Spinal cord (tissue), 10 donors: ENCODE measurements around the gene LMBRD1. TPM values are rescaled to one million over a fixed set of nuclear protein-coding genes. Genes with fewer than 3 reads are reported as not detected.
"Not testable (repeated sequence)": the region's sequence is repeated elsewhere in the genome, so short reads cannot be mapped to it uniquely, and the experiment has no call there.

Source experiments
- DNase-seq, 6 donors: peaks; one replicate each; pipeline versions ENCODE4 v3.0.0 to v3.0.0-alpha.2; 2013 to 2015; ENCODE audit warnings: low spot score in 6 of 6, low read depth in 4 of 6
- H3K27ac ChIP-seq: one replicate; pipeline ENCODE4 v1.5.1; 2013; ENCODE audit warnings: low read depth, low read length, control low read depth
- H3K27me3 ChIP-seq: one replicate; pipeline ENCODE4 v1.6.1; 2013; ENCODE audit warnings: low read length; ENCODE audit not compliant: control insufficient read depth, insufficient read depth
- H3K36me3 ChIP-seq: one replicate; pipeline ENCODE4 v1.6.1; 2013; ENCODE audit warnings: low read length; ENCODE audit not compliant: control insufficient read depth, insufficient read depth
- H3K4me1 ChIP-seq: one replicate; pipeline ENCODE4 v1.6.1; 2013; ENCODE audit warnings: low read length; ENCODE audit not compliant: control insufficient read depth, insufficient read depth
- H3K4me3 ChIP-seq: one replicate; pipeline ENCODE4 v1.5.1; 2013; ENCODE audit warnings: low read depth, low read length, control low read depth
- H3K9me3 ChIP-seq: one replicate; pipeline ENCODE4 v1.6.1; 2013; ENCODE audit warnings: low read length; ENCODE audit not compliant: control insufficient read depth, insufficient read depth
- WGBS: methylation state at CpG from one replicate; pipeline ENCODE4 v1.1.5; 2013; ENCODE audit warnings: missing lambda C conversion rate; ENCODE audit not compliant: insufficient coverage; 5-methylcytosine and 5-hydroxymethylcytosine counted together
- polyA plus RNA-seq, 2 donors: library from polyadenylated mRNA; unstranded; fragments of 120-200 nt; gene quantifications; one replicate each; pipeline ENCODE4 v1.2.1, GENCODE V29; 2013; ENCODE audit not compliant: insufficient read length in 2 of 2
- total RNA-seq, 2 donors: library from RNA; depleted of rRNA in 1 of 2; stranded (reverse); fragments of 120-200 nt in 1 of 2; fragments of >200 nt in 1 of 2; gene quantifications; one replicate each; pipeline versions ENCODE4 v1.2.3 to v1.2.4, GENCODE V29; 2013 to 2014
- donor health status: healthy.

LMBRD1 gene
- total and polyA plus RNA-seq, 4 donors = 68.2 to 109 (median 85.3) TPM

GRCh38 chr6:69668916-69669315 lies 127.9 kb downstream of the LMBRD1 start:
- Histone ChIP-seq H3K9me3 (no peaks in the 10 kb centered on the region), H3K36me3 (peaks cover 3% of the 10 kb centered on the region), H3K4me1 (no peaks in the 10 kb centered on the region), H3K27ac (no peak overlapping the region), H3K4me3 (no peak overlapping the region), H3K27me3 (no peaks in the 10 kb centered on the region)
- no peak for DNase-seq
- 50% methylated on average over 2 of the region's 4 CpGs for WGBS

GRCh38 chr6:69666779-69667178 lies 130.0 kb downstream of the LMBRD1 start:
- H3K4me3 ChIP-seq, H3K4me1 ChIP-seq, H3K9me3 ChIP-seq, H3K27ac ChIP-seq, DNase-seq, H3K36me3 ChIP-seq, H3K27me3 ChIP-seq: not testable (repeated sequence)
- 97% methylated on average over 4 of the region's 9 CpGs for WGBS

DNA sequence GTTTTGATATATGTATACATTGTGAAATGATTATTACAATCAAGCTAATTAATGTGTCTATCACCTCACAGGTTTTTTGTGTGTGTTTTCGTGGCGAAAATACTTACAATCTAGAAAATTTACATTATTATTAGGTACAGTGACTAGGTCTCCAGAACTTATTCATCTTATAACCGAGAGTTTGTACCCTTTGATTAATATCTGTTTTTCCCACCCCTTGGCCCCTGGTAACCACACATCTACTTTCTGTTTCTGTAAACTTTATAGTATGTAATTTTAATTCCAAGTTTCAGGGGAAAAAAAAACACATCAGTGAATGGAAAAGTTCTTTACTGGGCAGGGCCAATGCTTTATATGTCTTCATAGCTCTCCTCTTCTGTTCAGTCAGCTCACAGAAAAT lies 131.4 kb downstream of the LMBRD1 start:
- no peaks in the 10 kb centered on the region for H3K36me3 ChIP-seq
- no peaks in the 10 kb centered on the region for H3K27me3 ChIP-seq
- no peaks in the 10 kb centered on the region for H3K4me1 ChIP-seq
- H3K4me3 ChIP-seq = no peak overlapping the region
- WGBS = no CpG with 5 or more reads among the region's 3 CpGs
- DNase-seq = no peak
- H3K27ac ChIP-seq = no peak overlapping the region
- no peaks in the 10 kb centered on the region for H3K9me3 ChIP-seq

DNA sequence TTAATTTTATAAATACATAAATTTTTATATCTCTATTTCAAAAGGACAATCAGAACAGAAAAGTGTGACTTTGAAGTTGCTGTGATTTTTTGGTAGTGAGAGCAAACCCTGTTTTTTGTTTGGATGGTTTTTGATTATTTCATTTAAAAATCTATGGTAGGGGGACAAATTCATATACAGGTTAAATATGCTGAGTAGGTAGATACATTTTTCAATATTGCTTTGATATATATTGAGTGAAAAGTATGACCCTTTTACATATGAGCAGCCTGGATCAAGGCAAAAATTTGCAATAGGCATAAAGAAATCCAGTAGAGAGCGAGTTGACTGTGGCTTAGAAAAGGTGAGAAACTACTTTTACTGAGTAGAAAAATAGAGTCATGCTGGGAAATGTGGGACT lies 132.3 kb downstream of the LMBRD1 start:
- no peaks in the 10 kb centered on the region for H3K4me1 ChIP-seq
- peak in 1 of 6 donors; percentile 2 for DNase-seq
- no peak overlapping the region for H3K4me3 ChIP-seq
- WGBS = no CpG with 5 or more reads among the region's 1 CpG
- H3K27ac ChIP-seq = no peak overlapping the region
- no peaks in the 10 kb centered on the region for H3K9me3 ChIP-seq
- H3K27me3 ChIP-seq = no peaks in the 10 kb centered on the region
- no peaks in the 10 kb centered on the region for H3K36me3 ChIP-seq

GRCh38 chr6:69663215-69663614 lies 133.6 kb downstream of the LMBRD1 start:
- H3K9me3 ChIP-seq = no peaks in the 10 kb centered on the region
- no peak overlapping the region for H3K4me3 ChIP-seq
- DNase-seq = no peak
- no peaks in the 10 kb centered on the region for H3K4me1 ChIP-seq
- no peaks in the 10 kb centered on the region for H3K27me3 ChIP-seq
- H3K27ac ChIP-seq = no peak overlapping the region
- WGBS = no CpG with 5 or more reads among the region's 2 CpGs
- H3K36me3 ChIP-seq = no peaks in the 10 kb centered on the region

GRCh38 chr6:69650703-69651102 lies 146.1 kb downstream of the LMBRD1 start:
- no peak overlapping the region for H3K4me3 ChIP-seq

GRCh38 chr6:69647726-69648125 lies 149.1 kb downstream of the LMBRD1 start:
- no peak overlapping the region for H3K27ac ChIP-seq
- no peak for DNase-seq
- H3K4me3 ChIP-seq = no peak overlapping the region
- WGBS = 100% methylated on average over 2 of the region's 2 CpGs
- H3K27me3 ChIP-seq = no peaks in the 10 kb centered on the region
- no peaks in the 10 kb centered on the region for H3K9me3 ChIP-seq
- no peaks in the 10 kb centered on the region for H3K4me1 ChIP-seq
- H3K36me3 ChIP-seq = no peaks in the 10 kb centered on the region

More at GRCh38 chr6:69650703-69651102, 146.1 kb downstream of the LMBRD1 start:
- Histone ChIP-seq H3K4me1 (no peaks in the 10 kb centered on the region), H3K9me3 (no peaks in the 10 kb centered on the region), H3K27me3 (no peaks in the 10 kb centered on the region), H3K27ac (no peak overlapping the region), H3K36me3 (no peaks in the 10 kb centered on the region)
- DNase-seq = no peak

GRCh38 chr6:69643688-69644087 lies 153.1 kb downstream of the LMBRD1 start:
- no peaks in the 10 kb centered on the region for H3K4me1 ChIP-seq
- no CpG with 5 or more reads among the region's 2 CpGs for WGBS
- DNase-seq = no peak
- H3K36me3 ChIP-seq = no peaks in the 10 kb centered on the region
- no peak overlapping the region for H3K27ac ChIP-seq
- H3K4me3 ChIP-seq = no peak overlapping the region
- H3K27me3 ChIP-seq = no peaks in the 10 kb centered on the region
- no peaks in the 10 kb centered on the region for H3K9me3 ChIP-seq

GRCh38 chr6:69632932-69633331 lies 163.9 kb downstream of the LMBRD1 start:
- Histone ChIP-seq H3K9me3 (no peaks in the 10 kb centered on the region), H3K27ac (no peak overlapping the region), H3K4me3 (no peak overlapping the region), H3K27me3 (no peaks in the 10 kb centered on the region), H3K4me1 (peaks cover 4% of the 10 kb centered on the region), H3K36me3 (no peaks in the 10 kb centered on the region)
- DNase-seq = no peak
- WGBS = no CpG with 5 or more reads among the region's 2 CpGs

- no peak overlapping the region for H3K27ac ChIP-seq
- no peak overlapping the region for H3K4me3 ChIP-seq
- H3K27me3 ChIP-seq = no peaks in the 10 kb centered on the region
- H3K4me1 ChIP-seq = peaks cover 4% of the 10 kb centered on the region
- H3K36me3 ChIP-seq = no peaks in the 10 kb centered on the region
- WGBS = 5% methylated on average over 2 of the region's 4 CpGs
- peak in 2 of 6 donors; percentile 8 to 72 for DNase-seq
- no peaks in the 10 kb centered on the region for H3K9me3 ChIP-seq
Measured at GRCh38 chr6:69631552-69632346, 165.1 kb downstream of the LMBRD1 start.
